ENCODE measurements around the gene SLC44A1.

Gene SLC44A1

DNA sequence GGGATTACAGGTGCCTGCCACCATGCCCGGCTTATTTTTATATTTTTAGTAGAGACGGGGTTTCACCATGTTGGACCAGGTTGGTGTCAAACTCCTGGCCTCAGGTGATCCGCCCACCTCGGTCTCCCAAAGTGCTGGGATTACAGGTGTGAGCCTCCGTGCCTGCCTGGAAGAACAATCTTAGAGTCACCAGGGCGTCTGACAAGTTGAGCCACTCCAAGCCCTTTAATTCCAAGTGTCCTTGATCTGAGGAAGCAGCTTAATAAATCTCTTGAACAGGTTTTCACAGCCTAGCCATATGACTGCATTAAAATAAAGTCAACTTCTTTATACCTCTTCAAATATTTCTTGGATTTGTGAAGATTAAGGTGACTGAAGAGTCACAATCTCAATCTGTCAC, 31.5 kb downstream of the SLC44A1 start:
- no peak for DNase-seq

DNA sequence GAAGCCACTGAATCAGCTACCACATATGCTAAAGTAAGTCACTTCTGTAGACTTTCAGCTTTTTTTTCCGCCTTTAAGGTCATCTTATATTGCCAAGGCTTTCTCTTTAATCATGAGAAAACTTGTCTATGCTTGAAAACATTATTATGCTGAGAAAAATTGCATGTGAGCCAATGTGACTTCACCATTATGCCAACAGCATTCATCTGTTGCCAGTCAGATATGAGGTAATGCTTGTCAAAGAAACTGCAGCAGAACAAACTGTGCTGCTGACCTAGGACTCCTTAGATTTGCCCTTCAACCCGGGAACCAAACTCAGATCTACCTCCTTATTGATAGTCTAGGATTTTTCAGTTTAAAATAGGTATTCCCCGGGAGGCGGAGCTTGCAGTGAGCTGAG, 34.3 kb downstream of the SLC44A1 start:
- DNase-seq = no peak

DNA sequence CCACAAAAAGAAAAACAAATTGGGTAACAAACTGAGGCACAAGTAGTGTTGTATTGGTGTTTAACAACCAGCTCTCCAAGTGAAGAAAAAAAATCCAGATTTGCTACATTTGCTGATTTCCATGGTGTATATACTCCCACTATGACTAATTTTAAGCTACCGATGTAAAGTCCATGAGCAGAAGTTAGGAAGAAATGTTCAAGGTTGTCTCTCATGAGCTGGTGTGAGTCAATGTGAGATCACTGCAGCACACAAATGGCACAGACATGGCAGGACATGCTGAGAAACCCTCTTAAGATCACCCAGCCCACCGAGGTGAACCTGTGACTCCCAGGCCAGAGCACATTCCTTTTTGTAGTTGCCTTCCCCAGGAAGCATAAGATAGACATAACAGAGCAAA, 36.2 kb downstream of the SLC44A1 start:
- no peak for DNase-seq

DNA sequence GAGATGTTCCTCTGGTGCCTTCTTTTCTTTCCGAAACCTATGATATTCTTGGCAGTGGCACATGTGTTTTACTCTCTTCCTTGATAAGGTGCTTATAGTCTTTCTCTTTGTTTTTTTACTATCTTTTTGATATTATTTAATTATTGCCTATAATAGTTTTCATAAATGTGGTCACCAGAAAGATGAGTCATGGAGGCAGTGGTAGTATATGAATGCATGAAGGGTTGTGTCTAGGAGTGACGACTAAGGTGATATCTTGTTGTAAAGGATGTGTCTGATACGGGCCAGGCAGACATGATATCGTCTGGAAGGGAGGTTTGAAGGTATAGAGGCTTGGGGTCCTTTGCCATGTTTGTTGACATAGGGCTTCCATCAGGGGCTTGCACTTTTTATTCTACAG, 36.8 kb downstream of the SLC44A1 start:
- DNase-seq = no peak

DNA sequence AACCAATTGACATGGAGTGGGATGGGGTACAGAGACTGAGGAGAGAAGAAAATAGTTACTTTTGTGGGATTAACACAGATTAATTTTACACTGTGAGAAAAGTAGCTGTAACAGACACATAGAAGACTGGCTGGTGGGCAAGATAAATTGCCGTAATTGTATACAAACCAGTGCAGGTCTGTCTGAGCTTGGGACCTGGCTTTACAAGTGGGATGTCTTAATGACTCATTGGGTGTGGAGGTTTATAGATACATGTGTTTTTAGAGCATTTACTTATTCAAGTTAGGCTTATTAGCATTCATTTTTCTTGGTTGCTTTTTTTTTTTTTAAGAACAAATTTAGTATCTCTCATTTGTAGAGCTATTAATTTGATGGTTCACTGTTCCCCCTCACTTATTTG, 37.5 kb downstream of the SLC44A1 start:
- DNase-seq = no peak

DNA sequence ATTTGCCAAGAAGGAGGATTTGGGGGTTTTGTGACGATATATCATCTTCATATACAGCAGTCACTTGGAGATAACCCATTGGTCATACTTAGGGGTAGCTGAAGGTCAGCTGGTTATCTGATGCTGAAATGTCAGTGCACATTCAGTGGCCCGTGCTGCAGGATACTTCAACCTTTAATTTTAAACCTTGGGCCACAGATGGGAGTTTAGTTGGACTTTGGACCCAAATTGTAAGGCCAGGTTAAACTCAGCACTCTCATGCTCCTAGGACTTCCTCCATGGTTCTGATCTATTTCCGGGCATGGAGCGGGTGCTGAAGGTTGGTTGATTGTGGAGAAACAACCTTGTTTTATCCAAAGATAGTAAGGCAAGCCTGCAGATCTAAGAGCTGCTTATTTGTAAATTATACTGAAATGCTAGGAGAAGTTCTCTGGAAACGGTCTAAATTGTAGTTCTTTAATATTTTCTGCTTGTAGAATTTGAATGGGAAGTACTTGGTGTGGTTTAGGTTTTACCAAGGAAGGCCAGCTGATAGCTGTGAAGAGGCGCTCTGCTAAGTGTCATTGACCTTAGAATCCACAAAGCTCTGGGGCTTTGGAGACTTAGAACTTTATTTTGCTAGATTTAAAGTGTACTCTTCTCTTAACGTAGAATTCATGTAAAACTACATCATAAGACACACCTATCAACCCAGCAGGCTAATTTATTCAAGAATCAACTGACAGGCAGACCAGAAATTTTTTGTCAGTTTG, 38.6 kb downstream of the SLC44A1 start:
- DNase-seq = no peak

DNA sequence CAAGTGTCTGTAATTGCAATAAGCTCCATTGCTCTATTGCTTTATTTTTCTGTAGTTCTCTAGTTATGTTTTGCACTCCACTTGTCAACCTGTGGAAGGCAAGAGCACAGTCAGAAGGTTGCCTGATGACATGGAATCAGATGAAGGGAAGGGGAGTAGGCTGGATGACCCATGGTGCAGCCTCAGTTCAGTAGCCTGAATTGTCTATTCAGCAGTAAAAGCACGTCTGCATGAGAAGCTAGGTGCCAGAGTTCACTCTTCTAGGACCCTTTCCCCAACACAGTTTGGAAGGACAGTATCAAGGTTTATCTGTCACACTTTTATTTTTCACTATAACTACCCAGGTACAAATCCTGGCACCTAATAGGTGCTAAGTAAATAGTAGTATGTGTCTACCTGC, 39.3 kb downstream of the SLC44A1 start:
- no peak for DNase-seq

DNA sequence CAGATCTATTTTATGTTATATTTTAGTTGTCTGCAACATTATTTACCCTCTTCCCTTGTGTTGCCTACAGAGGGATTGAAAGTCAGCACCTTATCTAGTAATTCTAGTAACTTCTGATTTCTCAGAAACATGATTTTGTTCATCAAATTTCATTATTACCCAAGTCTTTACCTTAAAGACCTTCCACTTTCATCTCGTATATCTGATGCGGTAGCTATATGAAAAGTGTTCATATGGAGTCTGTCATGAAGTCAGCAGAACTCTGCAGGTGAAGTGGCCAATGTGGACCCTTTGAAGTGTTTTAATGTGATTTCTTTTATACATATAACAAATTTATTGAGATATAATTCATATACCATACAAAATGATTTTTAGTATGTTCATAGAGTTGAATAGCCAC, 40.0 kb downstream of the SLC44A1 start:
- no peak for DNase-seq

DNA sequence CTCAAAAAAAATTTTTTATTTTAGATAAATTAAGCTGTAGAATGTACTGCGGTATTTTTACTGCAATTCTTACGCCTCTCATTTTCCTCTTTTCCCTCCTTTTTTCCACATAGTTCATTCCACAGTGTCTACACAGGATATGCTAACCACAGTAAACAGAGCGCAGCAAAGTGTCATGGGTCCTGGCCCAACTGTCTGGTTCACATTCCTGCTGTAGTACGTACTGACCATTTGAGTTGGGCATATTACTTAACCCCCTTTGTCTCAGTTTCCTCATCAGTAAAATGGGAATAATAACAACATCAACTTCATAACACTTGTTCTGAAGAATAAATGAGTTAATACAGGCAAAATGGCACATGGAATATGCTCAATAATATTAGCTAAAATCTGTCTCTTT, 41.6 kb downstream of the SLC44A1 start:
- DNase-seq = no peak

DNA sequence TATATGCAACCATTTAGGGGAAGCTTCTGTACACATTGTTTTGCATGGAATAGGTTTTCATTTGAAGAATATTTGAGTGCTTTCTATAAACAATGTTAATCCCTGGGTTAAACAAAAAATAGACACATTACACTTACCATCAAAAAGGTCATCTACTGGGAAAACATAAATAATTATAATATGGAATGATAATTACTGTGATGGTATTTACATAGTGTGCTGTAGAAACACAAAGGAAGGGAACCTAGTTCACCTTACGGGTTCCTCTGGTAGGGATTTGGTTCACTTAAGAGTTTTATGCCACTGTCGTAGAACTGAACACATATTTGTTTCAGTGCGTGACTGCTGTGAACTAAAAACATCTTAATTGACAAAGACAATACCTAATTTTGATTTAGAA, 44.9 kb downstream of the SLC44A1 start:
- no peak for DNase-seq

DNA sequence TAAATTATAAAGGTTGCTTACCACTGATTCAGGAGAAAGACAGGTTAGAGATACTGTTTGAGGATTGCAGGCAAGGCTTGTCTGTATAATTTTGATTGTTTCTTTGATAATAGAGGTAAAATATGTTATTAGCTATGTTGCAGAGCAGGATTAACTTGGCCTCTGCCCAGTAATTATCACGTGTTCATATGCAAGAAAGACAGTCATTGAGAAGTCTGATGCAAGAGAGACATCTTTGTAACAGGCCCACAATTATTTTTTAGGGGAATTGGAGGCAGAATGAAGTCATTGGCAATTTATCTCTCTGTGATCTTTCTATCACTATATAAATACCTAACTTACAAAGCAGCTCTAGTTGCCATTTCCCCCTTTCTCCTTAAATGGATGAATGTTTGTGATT, 46.0 kb downstream of the SLC44A1 start:
- no peak for DNase-seq

DNA sequence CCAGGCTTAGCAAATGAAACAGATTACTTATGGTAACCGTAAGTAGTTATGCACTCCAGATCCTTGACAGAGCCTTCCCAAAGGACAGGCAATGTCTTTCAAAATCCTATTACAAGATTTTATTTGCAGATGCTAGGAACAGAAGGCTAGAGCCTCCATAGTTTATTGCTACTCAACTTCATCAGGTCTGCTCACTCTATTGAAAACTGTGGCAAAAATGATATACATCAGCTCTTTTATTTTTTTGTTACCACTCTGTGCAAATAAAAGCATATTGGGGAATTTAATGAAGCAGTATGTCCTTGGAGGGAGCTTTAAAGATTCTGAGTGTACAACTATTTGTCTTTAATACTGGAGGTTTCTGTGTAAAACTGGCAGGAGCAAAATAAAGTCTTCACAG, 46.5 kb downstream of the SLC44A1 start:
- DNase-seq = no peak

DNA sequence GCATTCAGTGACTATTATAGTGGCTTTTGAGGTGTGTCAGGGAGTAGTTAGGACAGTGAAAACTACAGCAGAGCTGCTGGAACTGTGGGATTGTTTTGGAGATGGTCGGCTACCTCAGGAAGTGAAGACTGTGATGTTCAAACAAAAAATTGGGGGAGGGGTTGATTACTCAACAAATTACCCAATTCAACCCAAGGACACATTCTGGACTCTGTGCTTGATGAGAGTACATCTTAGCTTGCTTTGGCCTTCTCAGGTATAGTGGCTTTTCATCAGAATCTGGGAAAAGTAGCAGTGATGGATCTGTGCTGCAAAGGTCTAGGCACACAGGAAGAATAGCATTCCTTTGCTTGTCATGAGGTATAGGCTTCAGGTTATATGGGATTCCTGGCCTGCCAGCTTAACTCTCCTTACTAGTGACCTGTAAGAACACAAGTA, 47.0 kb downstream of the SLC44A1 start:
- DNase-seq = no peak

DNA sequence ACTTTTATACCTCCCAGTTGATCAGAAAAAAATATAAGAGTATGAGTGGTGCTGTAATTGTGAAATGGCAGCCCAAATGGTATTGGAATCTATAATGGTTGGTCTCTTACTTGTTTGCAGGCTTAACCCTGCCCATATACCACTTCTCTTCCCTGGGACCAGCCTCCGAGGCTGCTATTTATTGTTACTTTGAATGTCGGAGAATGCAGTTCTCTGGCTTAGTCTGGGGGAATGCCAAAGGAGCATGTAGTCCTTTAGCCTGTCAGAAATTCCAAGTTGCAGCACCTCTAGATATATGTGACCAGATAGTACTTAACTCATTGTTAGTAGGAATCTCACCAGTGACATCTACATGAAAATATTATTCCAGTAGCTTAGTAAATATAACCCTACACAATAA, 47.5 kb downstream of the SLC44A1 start:
- DNase-seq = no peak

DNA sequence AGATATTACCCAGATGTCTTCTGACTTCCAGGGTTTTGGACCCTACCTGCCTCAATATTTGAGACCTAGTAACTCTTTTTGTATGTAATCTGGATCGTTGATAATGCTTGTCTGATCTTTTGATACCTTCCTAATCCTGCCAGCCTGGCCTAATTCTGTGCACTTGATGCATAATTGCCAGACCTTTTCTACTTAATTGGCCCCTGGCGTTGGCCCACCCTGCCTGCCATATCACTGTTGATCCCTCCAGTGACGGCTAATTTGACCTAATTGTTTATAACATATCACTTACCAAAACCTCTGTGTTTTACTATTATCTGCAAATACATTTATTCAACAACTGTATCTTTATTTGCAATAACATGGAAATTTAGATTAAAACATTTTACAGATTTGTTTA, 49.0 kb downstream of the SLC44A1 start:
- no peak for DNase-seq

DNA sequence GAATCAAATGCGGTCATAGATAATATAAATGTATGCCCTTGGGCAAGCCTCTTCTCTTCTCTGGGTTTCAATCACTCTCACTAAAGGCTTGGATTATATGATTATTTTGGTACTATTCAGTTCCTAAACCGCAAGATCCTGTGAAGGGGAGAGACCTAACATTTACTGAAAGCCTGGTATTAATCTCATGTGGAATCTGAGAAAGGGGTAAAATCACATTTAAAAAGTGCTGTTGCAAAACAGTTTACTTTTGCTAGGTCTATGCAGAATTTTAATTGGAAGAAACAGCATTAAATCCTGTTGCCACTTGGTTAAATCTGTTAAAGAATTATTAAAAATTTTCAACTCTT, 50.7 kb downstream of the SLC44A1 start:
- DNase-seq = no peak

DNA sequence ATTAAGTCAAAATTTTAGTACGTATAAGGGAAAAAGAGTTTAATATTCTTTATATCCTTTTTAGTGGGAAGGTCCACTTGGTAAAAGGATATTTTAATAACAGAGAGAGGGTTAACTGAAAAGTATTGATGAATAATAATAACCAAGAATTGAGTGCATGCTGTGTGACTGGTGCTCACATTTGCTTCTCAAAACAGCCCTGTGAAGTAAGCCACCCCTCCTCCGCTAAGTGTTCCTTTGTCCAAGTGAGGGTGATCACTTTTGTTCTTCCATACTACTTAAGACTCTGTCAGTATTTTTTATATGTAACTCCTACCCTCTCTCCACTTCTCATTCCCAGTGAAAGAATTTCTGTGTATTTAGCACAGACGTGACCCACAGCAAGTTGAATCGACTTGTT, 51.5 kb downstream of the SLC44A1 start:
- DNase-seq = no peak

DNA sequence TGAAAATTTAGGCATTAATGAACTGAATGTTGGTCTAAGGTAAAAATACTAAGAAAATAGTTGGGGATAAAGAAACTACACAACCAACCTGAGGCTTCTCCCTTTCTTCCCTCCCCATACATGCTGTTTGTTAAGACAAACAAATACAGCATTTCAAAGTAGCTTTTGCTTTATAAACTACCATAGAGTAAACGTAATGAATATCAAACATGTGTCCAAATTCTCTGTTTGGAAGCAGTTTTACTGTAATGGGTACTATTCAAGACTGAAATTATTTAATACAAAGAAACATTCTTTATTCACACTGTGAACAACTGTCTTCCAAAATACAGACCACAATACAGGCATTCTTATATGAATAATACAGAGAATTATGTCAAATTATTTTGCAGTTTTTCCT, 52.0 kb downstream of the SLC44A1 start:
- DNase-seq = no peak

DNA sequence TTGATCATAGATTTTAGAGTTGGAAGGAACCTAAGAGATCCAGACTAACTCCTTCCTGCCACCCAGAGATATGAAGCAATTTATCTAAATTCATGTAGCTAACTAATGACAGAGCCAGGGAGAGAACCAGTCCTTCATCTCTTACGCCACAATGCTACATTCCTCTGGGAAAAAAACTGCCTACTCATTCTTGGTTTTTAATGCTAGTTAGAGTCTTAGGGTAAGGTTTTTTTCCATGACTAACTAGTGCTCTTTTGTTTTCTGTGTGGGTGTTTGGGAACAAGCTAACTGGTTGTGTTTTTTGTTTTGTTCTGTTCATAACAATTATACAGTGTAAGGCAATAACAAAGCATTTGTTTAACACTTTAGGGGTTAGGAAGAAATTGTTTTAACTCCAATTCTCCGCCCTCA, 52.4 kb downstream of the SLC44A1 start:
- no peak for DNase-seq

DNA sequence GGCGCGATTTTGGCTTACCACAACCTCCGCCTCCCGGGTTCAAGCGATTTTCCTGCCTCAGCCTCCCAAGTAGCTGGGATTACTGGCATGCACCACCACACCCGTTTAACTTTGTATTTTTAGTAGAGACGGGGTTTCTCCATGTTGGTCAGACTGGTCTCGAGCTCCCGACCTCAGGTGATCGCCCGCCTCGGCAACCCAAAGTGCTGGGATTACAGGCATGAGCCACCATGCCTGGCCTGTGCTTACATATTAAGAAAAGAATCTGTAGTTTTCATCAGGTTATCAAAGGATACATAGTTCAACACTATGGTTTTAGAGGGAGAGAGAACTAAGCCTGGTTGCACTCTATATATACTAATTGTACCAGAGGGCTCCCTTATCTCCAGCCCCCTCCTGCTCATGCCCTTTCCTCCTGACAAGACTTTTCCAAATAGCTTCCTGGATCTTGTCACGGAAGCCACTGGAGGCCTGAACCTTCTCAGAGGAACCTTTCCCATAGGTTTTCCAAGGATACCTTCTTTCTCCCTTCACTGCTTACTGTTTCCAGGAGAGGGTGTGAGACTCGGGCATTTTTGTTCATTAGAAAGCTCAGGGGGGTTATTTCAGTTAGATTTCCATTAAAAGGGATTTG, 53.1 kb downstream of the SLC44A1 start:
- DNase-seq = no peak

DNA sequence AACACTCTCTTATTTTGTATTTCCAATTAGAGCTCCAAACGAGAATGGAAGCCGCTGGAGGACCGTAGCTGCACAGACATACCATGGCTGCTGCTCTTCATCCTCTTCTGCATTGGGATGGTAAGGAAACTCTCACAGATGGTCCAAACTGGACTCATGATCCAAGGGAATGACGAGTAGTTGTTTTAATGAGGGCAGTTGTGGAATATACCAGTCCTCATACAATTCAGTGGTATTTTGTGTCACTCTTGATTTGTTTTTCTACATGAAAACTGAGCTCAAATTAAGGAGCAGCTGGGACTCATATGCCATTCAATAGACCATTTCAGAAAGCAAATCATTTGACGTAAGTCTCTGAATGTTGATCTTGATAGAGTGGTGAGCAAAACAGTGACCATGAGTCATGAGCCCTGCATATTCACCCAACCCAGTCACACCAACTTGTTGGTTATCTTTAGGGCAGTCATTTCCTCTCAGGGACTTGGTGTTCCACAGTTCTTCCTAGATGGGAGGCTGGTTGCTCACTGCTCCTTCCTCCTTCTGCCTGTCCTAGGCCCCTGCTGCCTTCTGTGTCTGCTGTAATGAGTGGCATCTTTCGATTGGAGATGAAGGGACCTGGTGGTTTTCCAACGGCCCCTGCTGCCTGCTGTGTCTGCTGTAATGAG, 54.9 kb downstream of the SLC44A1 start:
- DNase-seq = no peak

DNA sequence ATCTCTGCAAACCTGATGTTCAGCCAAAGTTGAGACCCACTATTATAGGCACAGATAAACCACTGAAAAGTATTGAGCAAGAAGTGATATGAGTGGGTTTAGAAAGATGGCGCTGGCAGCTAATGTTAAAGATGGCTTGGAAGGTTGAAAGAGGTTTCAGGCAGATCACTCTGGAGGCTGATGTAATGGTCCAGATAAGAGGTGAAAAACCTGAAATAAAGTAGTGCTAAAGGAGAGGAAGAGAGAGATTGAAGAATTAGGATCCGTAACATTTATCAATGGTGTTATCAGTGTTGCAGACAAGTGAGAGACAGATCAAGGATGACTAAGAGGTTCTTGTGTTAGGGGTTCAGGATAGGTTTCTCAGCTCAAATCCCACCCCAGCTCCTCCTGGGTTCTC, 58.3 kb downstream of the SLC44A1 start:
- no peak for DNase-seq

DNA sequence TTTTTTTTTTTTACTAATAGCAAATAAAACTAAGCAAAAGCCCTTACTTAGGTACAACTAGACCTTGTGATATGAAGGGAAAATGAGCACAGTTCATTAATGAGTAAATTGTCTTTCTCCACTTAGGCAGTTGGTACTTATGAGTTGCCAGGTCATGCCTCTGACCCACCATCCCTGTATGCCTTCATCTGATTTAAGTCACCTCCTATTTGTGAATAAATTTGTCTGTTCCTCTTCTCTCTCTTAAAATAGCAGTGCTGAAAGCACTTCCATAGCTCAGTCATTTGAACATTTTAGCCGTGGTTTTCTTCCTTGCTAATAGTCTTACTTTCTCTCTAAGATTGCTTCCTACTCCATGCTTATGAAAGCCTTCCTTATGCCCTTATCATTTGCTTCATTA, 61.4 kb downstream of the SLC44A1 start:
- no peak for DNase-seq

DNA sequence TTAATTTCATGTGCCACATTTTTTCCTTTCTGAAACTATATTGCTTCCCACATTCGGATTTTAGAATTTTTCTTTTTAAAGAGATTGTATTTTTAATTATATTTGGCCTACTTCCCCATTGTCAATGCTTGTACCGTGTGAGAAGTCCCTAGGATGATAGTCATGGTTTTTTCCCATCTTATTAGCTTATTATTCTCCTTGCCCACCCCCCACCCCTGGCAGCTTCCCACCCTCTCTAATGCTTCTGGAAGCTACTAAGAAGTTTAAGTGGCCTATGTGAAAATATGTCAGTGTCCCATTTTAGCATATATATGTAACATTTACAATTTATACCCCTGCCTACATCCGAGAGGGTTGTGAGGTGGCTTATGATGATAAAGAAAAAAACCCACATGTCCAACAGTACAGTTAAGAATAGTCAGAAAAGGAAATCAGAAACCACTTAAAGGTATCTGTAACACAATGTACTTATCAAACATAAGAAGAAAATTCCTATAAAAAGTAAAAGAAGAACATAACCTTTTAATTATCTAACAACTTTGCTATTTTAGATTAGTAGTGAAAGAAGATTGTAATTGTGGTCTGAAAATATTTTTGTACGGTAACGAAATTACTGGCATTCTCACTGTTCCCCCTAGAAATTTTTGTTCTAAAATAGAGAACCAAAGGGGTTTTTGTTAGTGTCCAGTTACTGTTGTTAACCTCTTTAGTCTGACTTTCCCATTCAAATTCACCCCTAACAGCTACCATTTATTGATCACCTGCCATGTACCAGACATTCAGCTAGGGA, 62.1 kb downstream of the SLC44A1 start:
- DNase-seq = no peak

Measured in NCI-H187 treated with DMSO at 0.1 percent for 48 hours (cell line).